ENCODE data around the gene TSGA10IP. TPM values are rescaled to one million over a fixed set of nuclear protein-coding genes. Genes with fewer than 3 reads are reported as not detected.

TSGA10IP gene
- total and polyA plus RNA-seq, 11 donors = 0.51 TPM; not detected in 10

DNA sequence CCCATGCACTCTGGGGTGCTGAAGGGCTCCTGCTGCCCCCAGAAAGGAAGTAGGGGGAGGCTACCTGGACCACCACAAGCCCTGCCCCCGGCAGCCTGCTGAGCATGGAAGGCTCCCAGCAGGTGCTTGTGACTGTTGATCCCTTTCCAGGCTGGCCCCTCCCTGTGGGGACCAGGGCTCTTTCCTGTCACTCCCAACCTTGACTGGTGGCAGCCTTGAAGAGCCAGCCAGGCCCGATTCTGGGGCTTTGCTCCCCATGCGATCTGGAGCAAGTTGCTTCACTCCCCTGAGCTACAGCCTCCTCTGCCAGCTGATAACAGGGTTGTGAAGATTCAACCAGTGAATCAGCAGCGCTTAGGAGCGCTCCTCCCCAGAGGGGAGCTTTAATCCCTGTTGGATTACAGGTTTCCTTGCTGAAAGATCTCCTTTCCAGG is 61.9 kb downstream of the TSGA10IP start:
- peaks cover 0 to 27% (median 22%) of the 10 kb centered on the region in 9 donors for H3K36me3 ChIP-seq
- no peaks in the 10 kb centered on the region for H3K9me3 ChIP-seq
- no peak for DNase-seq
- WGBS, 4 donors = 37 to 69% (median 50%) methylated on average over 3 to 5 of the region's 5 CpGs
- ATAC-seq = no peak
- intact Hi-C loops (cut with DNase I) = no loop called here
- H3K4me1 ChIP-seq = peaks cover 0 to 22% (median 9%) of the 10 kb centered on the region in 12 donors
- H3K27me3 ChIP-seq = peaks cover 4 to 15% (median 10%) of the 10 kb centered on the region in 9 donors
- no peak overlapping the region for H3K27ac ChIP-seq
- TF ChIP-seq, protein P1, sequence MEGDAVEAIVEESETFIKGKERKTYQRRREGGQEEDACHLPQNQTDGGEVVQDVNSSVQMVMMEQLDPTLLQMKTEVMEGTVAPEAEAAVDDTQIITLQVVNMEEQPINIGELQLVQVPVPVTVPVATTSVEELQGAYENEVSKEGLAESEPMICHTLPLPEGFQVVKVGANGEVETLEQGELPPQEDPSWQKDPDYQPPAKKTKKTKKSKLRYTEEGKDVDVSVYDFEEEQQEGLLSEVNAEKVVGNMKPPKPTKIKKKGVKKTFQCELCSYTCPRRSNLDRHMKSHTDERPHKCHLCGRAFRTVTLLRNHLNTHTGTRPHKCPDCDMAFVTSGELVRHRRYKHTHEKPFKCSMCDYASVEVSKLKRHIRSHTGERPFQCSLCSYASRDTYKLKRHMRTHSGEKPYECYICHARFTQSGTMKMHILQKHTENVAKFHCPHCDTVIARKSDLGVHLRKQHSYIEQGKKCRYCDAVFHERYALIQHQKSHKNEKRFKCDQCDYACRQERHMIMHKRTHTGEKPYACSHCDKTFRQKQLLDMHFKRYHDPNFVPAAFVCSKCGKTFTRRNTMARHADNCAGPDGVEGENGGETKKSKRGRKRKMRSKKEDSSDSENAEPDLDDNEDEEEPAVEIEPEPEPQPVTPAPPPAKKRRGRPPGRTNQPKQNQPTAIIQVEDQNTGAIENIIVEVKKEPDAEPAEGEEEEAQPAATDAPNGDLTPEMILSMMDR (IDR thresholded peaks at IDR 0.05) = no peak
- TF ChIP-seq POLR2A (IDR thresholded peaks at IDR 0.05) = no peak
- H3K4me3 ChIP-seq = no peak overlapping the region

DNA sequence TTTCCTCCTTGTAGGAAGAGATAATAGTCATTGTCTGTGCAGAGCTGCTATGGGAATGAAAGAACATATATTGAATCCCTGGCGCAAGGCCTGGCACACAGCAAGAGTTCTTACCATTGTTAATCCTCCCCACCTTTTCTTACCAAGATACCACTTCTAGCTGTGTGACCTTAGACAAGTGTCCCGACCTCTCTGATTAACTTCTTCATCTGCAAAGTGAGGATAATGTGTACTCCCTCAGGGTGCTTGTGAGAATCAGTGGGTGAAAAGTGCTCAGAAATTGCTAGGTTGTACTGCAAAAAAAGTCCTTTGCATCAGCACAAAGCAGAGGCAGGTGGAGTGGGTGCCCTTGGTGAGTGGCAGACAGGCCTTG is 62.8 kb downstream of the TSGA10IP start:
- intact Hi-C loops (cut with DNase I) = no loop called here
- Histone ChIP-seq H3K27me3 (peaks cover 9 to 19% (median 13%) of the 10 kb centered on the region in 9 donors), H3K4me3 (no peak overlapping the region), H3K27ac (no peak overlapping the region), H3K36me3 (peaks cover 0 to 27% (median 22%) of the 10 kb centered on the region in 9 donors), H3K4me1 (peaks cover 0 to 20% (median 6%) of the 10 kb centered on the region in 12 donors), H3K9me3 (no peaks in the 10 kb centered on the region)
- WGBS, 4 donors = 74 to 89% (median 84%) methylated on average over 2 of the region's 2 CpGs
- TF ChIP-seq, protein P1 (IDR thresholded peaks at IDR 0.05) = no peak
- no peak for TF ChIP-seq POLR2A (IDR thresholded peaks at IDR 0.05)
- no peak for DNase-seq
- no peak for ATAC-seq

DNA sequence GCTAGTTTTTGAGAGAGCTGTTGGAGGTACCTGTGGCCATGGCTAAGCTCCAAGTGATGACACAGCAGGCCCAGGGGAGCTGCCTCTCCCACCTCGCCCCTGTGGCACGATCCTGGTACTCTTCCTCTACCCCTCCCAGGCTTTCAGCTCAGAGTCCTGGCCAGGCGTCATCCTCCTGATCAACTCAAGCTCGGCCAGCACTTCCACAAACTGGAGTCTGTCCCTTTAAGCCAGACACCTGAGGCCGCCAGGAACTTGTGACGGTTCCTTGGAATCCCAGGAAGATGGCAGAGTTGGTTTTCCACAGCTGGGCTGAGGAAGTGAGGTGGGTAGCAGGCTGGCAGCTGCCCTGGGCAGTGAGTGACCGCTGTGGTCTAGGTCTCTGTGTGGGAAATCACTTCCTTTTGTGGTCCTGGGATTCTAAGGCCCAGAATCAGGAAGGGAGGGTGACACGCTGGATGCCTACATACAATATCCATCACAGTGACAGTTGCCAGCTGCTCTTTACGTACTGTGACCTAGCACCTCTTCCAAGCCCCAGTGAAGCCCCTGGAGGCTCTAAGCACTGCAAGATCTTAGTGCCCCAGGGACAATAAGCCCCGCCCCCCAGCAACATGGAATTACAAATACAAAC is 63.3 kb downstream of the TSGA10IP start:
- Histone ChIP-seq H3K27me3 (peaks cover 9 to 24% (median 16%) of the 10 kb centered on the region in 9 donors), H3K36me3 (peaks cover 0 to 25% (median 20%) of the 10 kb centered on the region in 9 donors), H3K4me3 (no peak overlapping the region), H3K4me1 (peaks cover 0 to 18% (median 1%) of the 10 kb centered on the region in 12 donors), H3K27ac (no peak overlapping the region), H3K9me3 (no peaks in the 10 kb centered on the region)
- DNase-seq = no peak
- ATAC-seq = no peak
- TF ChIP-seq, protein P1 (IDR thresholded peaks at IDR 0.05) = no peak
- no peak for TF ChIP-seq POLR2A (IDR thresholded peaks at IDR 0.05)
- intact Hi-C loops (cut with DNase I) = no loop called here
- WGBS, 4 donors = 50 to 61% (median 58%) methylated on average over 10 of the region's 10 CpGs

Other genes with a start within 250 kb of the TSGA10IP start
- 10 to 100 TPM; 36.4 to 52.5 (median 40.1) TPM for gene KAT5, start 233.2 kb upstream of the TSGA10IP start, total RNA-seq
- 10 to 100 TPM; 39.4 to 62.5 TPM for gene KAT5, start 233.2 kb upstream of the TSGA10IP start, polyA plus RNA-seq
- 100 to 1,000 TPM in 2 of 9 donors, 10 to 100 TPM in 7; 31.7 to 131 (median 44.6) TPM for gene RNASEH2C, start 224.7 kb upstream of the TSGA10IP start, total RNA-seq
- gene RNASEH2C, start 224.7 kb upstream of the TSGA10IP start, polyA plus RNA-seq = 100 to 1,000 TPM in 1 of 2 donors, 10 to 100 TPM in 1; 90.5 to 120 TPM
- gene AP5B1, start 164.5 kb upstream of the TSGA10IP start, total RNA-seq = 10 to 100 TPM in 2 of 9 donors, 1 to 10 TPM in 7; 5.4 to 17.7 (median 8.7) TPM
- gene AP5B1, start 164.5 kb upstream of the TSGA10IP start, polyA plus RNA-seq = 1 to 10 TPM; 4.4 to 9.5 TPM
- gene OVOL1, start 158.4 kb upstream of the TSGA10IP start, total RNA-seq = not detected
- gene OVOL1, start 158.4 kb upstream of the TSGA10IP start, polyA plus RNA-seq = not detected
- under 1 TPM in 4 of 9 donors, not detected in 5; 0.13 to 0.52 (median 0.37) TPM for gene SNX32, start 111.5 kb upstream of the TSGA10IP start, total RNA-seq
- gene SNX32, start 111.5 kb upstream of the TSGA10IP start, polyA plus RNA-seq = under 1 TPM; 0.11 to 0.54 TPM
- 100 to 1,000 TPM; 289 to 839 (median 424) TPM for gene CFL1, start 87.3 kb upstream of the TSGA10IP start, total RNA-seq
- 100 to 1,000 TPM; 289 to 973 TPM for gene CFL1, start 87.3 kb upstream of the TSGA10IP start, polyA plus RNA-seq
- gene MUS81, start 85.0 kb upstream of the TSGA10IP start, total RNA-seq = 10 to 100 TPM; 24.6 to 39.6 (median 35.5) TPM
- 10 to 100 TPM; 53.0 to 56.1 TPM for gene MUS81, start 85.0 kb upstream of the TSGA10IP start, polyA plus RNA-seq
- gene EFEMP2, start 72.7 kb upstream of the TSGA10IP start, total RNA-seq = 100 to 1,000 TPM in 3 of 9 donors, 10 to 100 TPM in 6; 67.7 to 123 (median 88.7) TPM
- 10 to 100 TPM; 43.6 to 86.6 TPM for gene EFEMP2, start 72.7 kb upstream of the TSGA10IP start, polyA plus RNA-seq
- gene CTSW, start 65.6 kb upstream of the TSGA10IP start, total RNA-seq = 1 to 10 TPM in 3 of 9 donors, under 1 TPM in 5, not detected in 1; 0.16 to 9.4 (median 0.90) TPM
- under 1 TPM; 0.17 to 0.53 TPM for gene CTSW, start 65.6 kb upstream of the TSGA10IP start, polyA plus RNA-seq
- gene FIBP, start 57.0 kb upstream of the TSGA10IP start, total RNA-seq = 10 to 100 TPM; 48.2 to 93.9 (median 57.3) TPM
- gene FIBP, start 57.0 kb upstream of the TSGA10IP start, polyA plus RNA-seq = 10 to 100 TPM; 35.0 to 74.7 TPM
- gene CCDC85B, start 54.8 kb upstream of the TSGA10IP start, total RNA-seq = 10 to 100 TPM; 32.3 to 78.1 (median 36.9) TPM
- 10 to 100 TPM; 31.3 to 62.1 TPM for gene CCDC85B, start 54.8 kb upstream of the TSGA10IP start, polyA plus RNA-seq
- 10 to 100 TPM in 1 of 9 donors, 1 to 10 TPM in 6, under 1 TPM in 2; 0.22 to 13.7 (median 1.5) TPM for gene FOSL1, start 45.1 kb upstream of the TSGA10IP start, total RNA-seq
- 10 to 100 TPM in 1 of 2 donors, 1 to 10 TPM in 1; 1.2 to 48.1 TPM for gene FOSL1, start 45.1 kb upstream of the TSGA10IP start, polyA plus RNA-seq
- 10 to 100 TPM; 17.0 to 49.0 (median 39.5) TPM for gene C11orf68, start 26.4 kb upstream of the TSGA10IP start, total RNA-seq
- 10 to 100 TPM; 34.0 to 41.5 TPM for gene C11orf68, start 26.4 kb upstream of the TSGA10IP start, polyA plus RNA-seq
- gene DRAP1, start 26.1 kb upstream of the TSGA10IP start, total RNA-seq = 100 to 1,000 TPM in 4 of 9 donors, 10 to 100 TPM in 5; 76.5 to 144 (median 96.9) TPM
- gene DRAP1, start 26.1 kb upstream of the TSGA10IP start, polyA plus RNA-seq = 100 to 1,000 TPM; 168 to 180 TPM
- 10 to 100 TPM; 21.6 to 57.2 (median 31.1) TPM for gene SART1, start 16.3 kb downstream of the TSGA10IP start, total RNA-seq
- gene SART1, start 16.3 kb downstream of the TSGA10IP start, polyA plus RNA-seq = 10 to 100 TPM; 40.4 to 70.1 TPM
- gene EIF1AD, start 56.7 kb downstream of the TSGA10IP start, total RNA-seq = 10 to 100 TPM; 13.0 to 25.2 (median 20.7) TPM
- gene EIF1AD, start 56.7 kb downstream of the TSGA10IP start, polyA plus RNA-seq = 10 to 100 TPM; 12.9 to 44.0 TPM
- gene BANF1, start 57.0 kb downstream of the TSGA10IP start, total RNA-seq = 100 to 1,000 TPM in 7 of 9 donors, 10 to 100 TPM in 2; 68.7 to 227 (median 187) TPM
- 100 to 1,000 TPM; 220 to 345 TPM for gene BANF1, start 57.0 kb downstream of the TSGA10IP start, polyA plus RNA-seq
- gene CST6, start 66.5 kb downstream of the TSGA10IP start, total RNA-seq = 1 to 10 TPM in 3 of 9 donors, under 1 TPM in 1, not detected in 5; 0.87 to 8.3 (median 2.3) TPM
- 1 to 10 TPM in 1 of 2 donors, not detected in 1; 6.3 TPM for gene CST6, start 66.5 kb downstream of the TSGA10IP start, polyA plus RNA-seq
- under 1 TPM in 2 of 9 donors, not detected in 7; 0.35 to 0.91 TPM for gene CATSPER1, start 81.0 kb downstream of the TSGA10IP start, total RNA-seq
- gene CATSPER1, start 81.0 kb downstream of the TSGA10IP start, polyA plus RNA-seq = under 1 TPM in 1 of 2 donors, not detected in 1; 0.12 TPM
- gene GAL3ST3, start 103.7 kb downstream of the TSGA10IP start, total RNA-seq = 1 to 10 TPM in 8 of 9 donors, under 1 TPM in 1; 0.96 to 4.9 (median 2.4) TPM
- gene GAL3ST3, start 103.7 kb downstream of the TSGA10IP start, polyA plus RNA-seq = 1 to 10 TPM in 1 of 2 donors, under 1 TPM in 1; 0.08 to 1.1 TPM
- gene SF3B2, start 106.9 kb downstream of the TSGA10IP start, total RNA-seq = 10 to 100 TPM; 69.8 to 92.9 (median 79.6) TPM
- 100 to 1,000 TPM in 1 of 2 donors, 10 to 100 TPM in 1; 43.5 to 106 TPM for gene SF3B2, start 106.9 kb downstream of the TSGA10IP start, polyA plus RNA-seq
- 100 to 1,000 TPM in 3 of 9 donors, 10 to 100 TPM in 6; 39.2 to 151 (median 90.4) TPM for gene PACS1, start 124.8 kb downstream of the TSGA10IP start, total RNA-seq
- gene PACS1, start 124.8 kb downstream of the TSGA10IP start, polyA plus RNA-seq = 10 to 100 TPM; 30.6 to 40.2 TPM

All from heart left ventricle (tissue), 16 donors.